Measurements from ENCODE around the gene ADAMTS2.

DNA sequence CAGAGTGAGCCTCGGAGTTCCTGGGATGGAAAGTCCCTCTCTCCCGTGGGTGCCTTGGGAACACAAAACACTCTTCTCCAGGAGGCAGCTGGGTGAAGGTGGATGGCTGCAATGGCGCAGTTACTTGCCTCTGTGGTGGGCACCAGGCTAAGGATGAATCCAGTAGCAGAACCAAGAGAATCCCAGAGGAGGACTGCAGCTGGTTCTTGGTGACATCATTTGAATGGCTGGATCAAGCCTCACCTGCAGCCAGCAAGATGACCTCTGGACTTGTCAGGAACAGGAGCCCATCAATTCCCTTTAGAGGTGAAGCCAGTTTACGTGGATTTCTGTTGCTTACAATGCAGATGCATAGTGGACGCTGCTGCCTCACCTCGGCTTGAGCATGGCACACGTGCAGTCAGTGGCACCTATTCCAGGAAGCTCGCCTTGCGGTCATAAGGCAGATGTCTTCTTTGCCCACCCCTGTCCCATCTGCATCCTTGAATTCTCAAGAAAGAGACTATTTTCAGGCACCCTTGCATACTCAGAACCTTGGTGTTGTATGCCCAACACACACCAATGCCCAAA is 34.1 kb upstream of the ADAMTS2 start:
- TF ChIP-seq POLR2A (IDR thresholded peaks at IDR 0.05) = no peak
- no peak for TF ChIP-seq CTCF (IDR thresholded peaks at IDR 0.05)
